IMR-90 (cell line): ENCODE data around the gene MAPK10. TPM values are rescaled to one million over a fixed set of nuclear protein-coding genes. Genes with fewer than 3 reads are reported as not detected.
A peak's percentile ranks its signal among the peaks of the same experiment; 100 is the strongest.

Experiments
- ATAC-seq: fragments of 200-7000 bp; cut with Tn5 transposase; 2 replicates; pipeline ENCODE4 v1.9.1; 2020; ENCODE audit warnings: low read depth, mild to moderate bottlenecking, moderate library complexity
- BruUV-seq: library from RNA; stranded (reverse); fragments of 400-500 nt; replicated peaks from 2 replicates; lab custom pipeline; 2021; lab: Mats Ljungman, UMichigan
- CTCF ChIA-PET: fragments of 300-600 bp; formaldehyde crosslinking; extraction: SDS; loops from one replicate; lab custom pipeline; 2021; ENCODE audit warnings: antibody characterized with exemption; lab: Yijun Ruan, JAX
- POLR2A ChIA-PET: fragments of 300-600 bp; sonication (Branson Sonifier 250); formaldehyde crosslinking; loops from one replicate; lab custom pipeline; 2022; ENCODE audit warnings: antibody characterized with exemption; ENCODE audit not compliant: unreplicated experiment; lab: Charles Lee
- DNase-seq: peaks from one replicate; pipeline ENCODE4 v3.0.0; 2013
- H2AFZ ChIP-seq: replicated peaks from 2 replicates; pipeline ENCODE3; 2013; ENCODE audit warnings: low read length, mild to moderate bottlenecking; ENCODE audit not compliant: poor library complexity
- H2AK5ac ChIP-seq: 2 replicates; pipeline ENCODE4 v1.6.1; 2013; ENCODE audit warnings: low read depth, low read length, inconsistent platforms
- H2AK9ac ChIP-seq: replicated peaks from 2 replicates; pipeline ENCODE3; 2013; ENCODE audit warnings: mild to moderate bottlenecking, low read depth, low read length, moderate library complexity; ENCODE audit not compliant: poor library complexity
- H2BK120ac ChIP-seq: 2 replicates; pipeline ENCODE4 v1.6.1; 2013; ENCODE audit warnings: low read depth, low read length, inconsistent platforms
- H2BK15ac ChIP-seq: 3 replicates; pipeline ENCODE4 v1.6.1; 2013; ENCODE audit warnings: low read depth, low read length, inconsistent platforms
- H2BK20ac ChIP-seq: 2 replicates; pipeline ENCODE4 v1.6.1; 2013; ENCODE audit warnings: low read depth, mild to moderate bottlenecking, inconsistent platforms, low read length, moderate library complexity
- H2BK5ac ChIP-seq: 2 replicates; pipeline ENCODE4 v1.6.1; 2013; ENCODE audit warnings: mild to moderate bottlenecking, low read depth, low read length, inconsistent platforms; ENCODE audit not compliant: poor library complexity, severe bottlenecking
- H3K14ac ChIP-seq: replicated peaks from 2 replicates; pipeline ENCODE4 v1.6.1; 2013; ENCODE audit warnings: low read depth, low read length, inconsistent platforms
- H3K18ac ChIP-seq: 2 replicates; pipeline ENCODE4 v1.6.1; 2013; ENCODE audit warnings: low read depth, low read length, control low read depth
- H3K23ac ChIP-seq: 2 replicates; pipeline ENCODE4 v1.6.1; 2013; ENCODE audit warnings: low read depth, low read length, inconsistent platforms
- H3K27ac ChIP-seq: 2 replicates; pipeline ENCODE4 v1.5.1; 2013; ENCODE audit warnings: mild to moderate bottlenecking, control low read depth, low read length; ENCODE audit not compliant: insufficient read depth
- H3K27me3 ChIP-seq: 2 replicates; pipeline ENCODE4 v1.6.1; 2013; ENCODE audit warnings: low read length; ENCODE audit not compliant: control insufficient read depth, insufficient read depth
- H3K36me3 ChIP-seq: 2 replicates; pipeline ENCODE4 v1.6.1; 2013; ENCODE audit warnings: low read length, mixed read lengths; ENCODE audit not compliant: control insufficient read depth, insufficient read depth
- H3K4ac ChIP-seq: 2 replicates; pipeline ENCODE4 v1.6.1; 2013; ENCODE audit warnings: low read depth, low read length, inconsistent platforms
- H3K4me1 ChIP-seq: 2 replicates; pipeline ENCODE4 v1.6.1; 2013; ENCODE audit warnings: low read length, mixed read lengths; ENCODE audit not compliant: control insufficient read depth, insufficient read depth
- H3K4me2 ChIP-seq: 2 replicates; pipeline ENCODE4 v1.6.1; 2013; ENCODE audit warnings: low read depth, mild to moderate bottlenecking, control low read depth, low read length, moderate library complexity
- H3K4me3 ChIP-seq: 2 replicates; pipeline ENCODE4 v1.5.1; 2013; ENCODE audit warnings: low read depth, mild to moderate bottlenecking, control low read depth, low read length, moderate library complexity; ENCODE audit not compliant: insufficient read depth
- H3K56ac ChIP-seq: 2 replicates; pipeline ENCODE4 v1.6.1; 2013; ENCODE audit warnings: low read length, inconsistent platforms; ENCODE audit not compliant: insufficient read depth; ENCODE audit errors: extremely low read depth
- H3K79me1 ChIP-seq, 2 experiments: 2 replicates each; pipeline ENCODE4 v1.6.1; 2013; ENCODE audit warnings: low read length in 2 of 2, inconsistent platforms in 1 of 2, low read depth in 1 of 2
- H3K9ac ChIP-seq: 2 replicates; pipeline ENCODE4 v1.6.1; 2013; ENCODE audit warnings: low read depth, low read length, control low read depth
- H3K9me1 ChIP-seq: 2 replicates; pipeline ENCODE4 v1.6.1; 2013; ENCODE audit warnings: low read length, inconsistent platforms; ENCODE audit not compliant: insufficient read depth
- H3K9me3 ChIP-seq: 2 replicates; pipeline ENCODE4 v1.6.1; 2013; ENCODE audit warnings: low read length; ENCODE audit not compliant: control insufficient read depth, insufficient read depth
- H4K20me1 ChIP-seq: 2 replicates; pipeline ENCODE4 v1.6.1; 2013; ENCODE audit warnings: low read length, inconsistent platforms; ENCODE audit not compliant: insufficient read depth
- H4K5ac ChIP-seq: 2 replicates; pipeline ENCODE4 v1.6.1; 2013; ENCODE audit warnings: mild to moderate bottlenecking, low read depth, low read length, control low read depth
- H4K8ac ChIP-seq, 2 experiments: 2 replicates each; pipeline ENCODE4 v1.6.1; 2013; ENCODE audit warnings: low read depth in 2 of 2, low read length in 2 of 2, control low read depth in 1 of 2, inconsistent platforms in 1 of 2
- H4K91ac ChIP-seq: 2 replicates; pipeline ENCODE4 v1.6.1; 2013; ENCODE audit warnings: low read depth, low read length, inconsistent platforms; ENCODE audit not compliant: insufficient read depth
- BHLHE40 ChIP-seq: fragments of 150-350 bp; IDR thresholded peaks from 2 replicates; pipeline ENCODE4 v1.6.1; 2016; ENCODE audit warnings: mild to moderate bottlenecking, low read depth, low read length
- CEBPB ChIP-seq: IDR thresholded peaks from 2 replicates; pipeline ENCODE4 v1.6.1; 2012; ENCODE audit warnings: low read depth, low read length, improper control_type of control experiment
- MAFK ChIP-seq: IDR thresholded peaks from 2 replicates; pipeline ENCODE4 v1.6.1; 2012; ENCODE audit warnings: low read depth, low read length, improper control_type of control experiment
- RAD21 ChIP-seq: IDR thresholded peaks from 2 replicates; pipeline ENCODE4 v1.6.1; 2012; ENCODE audit warnings: low read length, improper control_type of control experiment
- WGBS, 2 experiments: methylation state at CpG; one replicate each; pipeline versions ENCODE4 v1.1.5 to v1.1.7; 2013; ENCODE audit warnings: missing lambda C conversion rate in 2 of 2; ENCODE audit not compliant: insufficient read length in 1 of 2; ENCODE audit errors: extremely low coverage in 2 of 2; 5-methylcytosine and 5-hydroxymethylcytosine counted together
- dilution Hi-C: fragments of 300-500 bp; cut with HindIII; formaldehyde crosslinking; loops from one replicate; pipeline ENCODE4 v1.14.3; 2018; ENCODE audit warnings: low sequenced_read_pairs; ENCODE audit not compliant: unreplicated experiment
- in situ Hi-C: fragments of 300-500 bp; cut with MboI; formaldehyde crosslinking; loops from 3 replicates; pipeline ENCODE4 v1.14.3; 2019; ENCODE audit warnings: low sequenced_read_pairs, inconsistent platforms, mixed read lengths
- intact Hi-C: fragments of 100-400 bp; cut with micrococcal nuclease; formaldehyde crosslinking; loops from 2 replicates; pipeline ENCODE4 v1.10.0; 2022
- polyA plus RNA-seq, 3 experiments: library from polyadenylated mRNA; depleted of rRNA; stranded (reverse); fragments of >200 nt; gene quantifications; 2 replicates each; pipeline ENCODE4 v1.2.3, GENCODE V29; 2012; ENCODE audit warnings: low replicate concordance in 1 of 3
- total RNA-seq: library from RNA; depleted of rRNA; stranded (reverse); fragments of >200 nt; gene quantifications from 2 replicates; pipeline ENCODE4 v1.2.3, GENCODE V29; 2012
- TF ChIP-seq, protein P1 (sequence below): fragments of 150-350 bp; IDR thresholded peaks from 2 replicates; pipeline ENCODE4 v1.6.1; 2017; ENCODE audit warnings: mild to moderate bottlenecking, antibody characterized with exemption, low read length, low read depth

Gene MAPK10
- total and polyA plus RNA-seq, 2 of the 4 experiments (the other 2 are of a cell fraction), result 2.8 to 6.5 TPM

DNA sequence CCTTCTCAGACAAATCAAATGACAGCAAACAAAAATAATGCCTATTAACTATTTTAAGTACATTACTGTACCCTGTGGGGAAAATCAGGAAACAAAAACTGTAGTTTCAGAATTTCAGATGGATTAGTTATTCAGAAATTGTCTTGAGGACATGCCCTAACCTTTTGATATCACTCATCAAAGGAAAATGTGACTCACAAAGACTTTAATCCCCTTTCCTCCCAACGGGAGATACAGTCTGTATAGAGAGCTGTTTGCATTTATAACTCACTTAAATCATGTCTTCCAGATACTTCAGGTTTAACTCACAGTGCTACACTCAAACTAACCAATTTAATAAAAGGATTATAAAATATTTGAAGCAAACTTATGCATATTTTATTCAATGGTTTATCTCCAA lies 304.0 kb downstream of the MAPK10 start:
- no peak for ATAC-seq

More for the DNA sequence above, 304.0 kb downstream of the MAPK10 start:
- no peaks in the 10 kb centered on the region for H3K9me1 ChIP-seq
- H3K4me2 ChIP-seq, result no peak overlapping the region
- no peak overlapping the region for H3K23ac ChIP-seq
- H3K56ac ChIP-seq, result no peak overlapping the region
- H3K9me3 ChIP-seq, result no peaks in the 10 kb centered on the region
- H3K4me1 ChIP-seq, result no peaks in the 10 kb centered on the region
- no TSS peak for BruUV-seq
- no peak overlapping the region for H2AK5ac ChIP-seq
- no peak overlapping the region for H2BK20ac ChIP-seq
- H2BK15ac ChIP-seq, result no peak overlapping the region
- H3K14ac ChIP-seq, result no peak overlapping the region
- H2AK9ac ChIP-seq, result no peak overlapping the region
- no peak overlapping the region for H3K9ac ChIP-seq
- no peak overlapping the region for H3K4ac ChIP-seq
- no peak overlapping the region for H4K8ac ChIP-seq
- no peak overlapping the region for H4K5ac ChIP-seq
- DNase-seq, result peak; percentile 18
- H3K79me1 ChIP-seq, result no peaks in the 10 kb centered on the region
- H2BK5ac ChIP-seq, result no peak overlapping the region
- no peaks in the 10 kb centered on the region for H4K20me1 ChIP-seq
- no peak overlapping the region for H3K4me3 ChIP-seq
- CTCF ChIA-PET, result no interaction called here
- H3K27ac ChIP-seq, result no peak overlapping the region
- H3K18ac ChIP-seq, result no peak overlapping the region
- intact Hi-C loops, result no loop called here
- in situ Hi-C loops, result no loop called here
- TF ChIP-seq RAD21 (no peak), CEBPB (no peak), BHLHE40 (no peak), MAFK (no peak)
- TF ChIP-seq, protein P1, sequence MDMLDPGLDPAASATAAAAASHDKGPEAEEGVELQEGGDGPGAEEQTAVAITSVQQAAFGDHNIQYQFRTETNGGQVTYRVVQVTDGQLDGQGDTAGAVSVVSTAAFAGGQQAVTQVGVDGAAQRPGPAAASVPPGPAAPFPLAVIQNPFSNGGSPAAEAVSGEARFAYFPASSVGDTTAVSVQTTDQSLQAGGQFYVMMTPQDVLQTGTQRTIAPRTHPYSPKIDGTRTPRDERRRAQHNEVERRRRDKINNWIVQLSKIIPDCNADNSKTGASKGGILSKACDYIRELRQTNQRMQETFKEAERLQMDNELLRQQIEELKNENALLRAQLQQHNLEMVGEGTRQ, result no peak
- H3K36me3 ChIP-seq, result no peaks in the 10 kb centered on the region
- H2BK120ac ChIP-seq, result no peak overlapping the region
- dilution Hi-C loops, result no loop called here
- no peaks in the 10 kb centered on the region for H3K27me3 ChIP-seq
- WGBS, 2 experiments, result no CpG with 5 or more reads among the region's 1 CpG
- no peak overlapping the region for H2AFZ ChIP-seq
- POLR2A ChIA-PET, result no interaction called here
- H4K91ac ChIP-seq, result no peak overlapping the region
